ENCODE results near the gene TIA1.
"Not testable (repeated sequence)": the region's sequence is repeated elsewhere in the genome, so short reads cannot be mapped to it uniquely, and the experiment has no call there.

The TIA1 gene

DNA sequence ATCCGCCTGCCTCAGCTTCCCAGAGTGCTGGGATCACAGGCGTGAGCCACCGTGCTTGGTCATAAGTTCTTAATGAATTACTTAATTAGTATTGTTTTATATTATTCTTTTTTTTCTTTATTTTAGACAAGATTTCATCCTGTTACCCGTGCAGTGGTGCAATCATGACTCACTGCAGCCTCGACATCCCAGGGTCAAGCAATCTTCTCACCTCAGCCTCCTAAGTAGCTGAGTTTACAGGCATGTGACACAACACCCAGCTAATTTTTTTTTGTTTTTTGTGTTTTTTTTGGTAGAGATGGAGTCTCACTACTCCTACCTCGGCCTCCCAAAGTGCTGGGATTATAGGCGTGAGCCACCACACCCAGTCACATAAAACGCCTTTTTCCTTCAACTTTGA lies 74.9 kb downstream of the TIA1 start:
- H3K4me3 ChIP-seq (ENCODE audit: insufficient read depth, low read length, poor library complexity, severe bottlenecking): no peak overlapping the region
- peaks cover 11% of the 10 kb centered on the region; the same call in 1 of the 2 replicates for H3K36me3 ChIP-seq (ENCODE audit: low read length)
- no peaks in the 10 kb centered on the region for H3K9me3 ChIP-seq (ENCODE audit: insufficient read depth, low read length)
- no peak overlapping the region for H3K9ac ChIP-seq (ENCODE audit: low read length)
- H3K9me2 ChIP-seq (replicated peaks; ENCODE audit: insufficient read depth, low read length): no peaks in the 10 kb centered on the region
- no peaks in the 10 kb centered on the region for H3K27me3 ChIP-seq (ENCODE audit: low read length)
- no peak overlapping the region for H3K27ac ChIP-seq (ENCODE audit: low read depth, low read length)
- H3K79me2 ChIP-seq (ENCODE audit: insufficient read depth, low read length): no peaks in the 10 kb centered on the region
- H2AFZ ChIP-seq (ENCODE audit: low read depth, low read length, severe bottlenecking): no peak overlapping the region
- H4K20me1 ChIP-seq (ENCODE audit: low read depth, low read length): no peaks in the 10 kb centered on the region
- H3K4me2 ChIP-seq (ENCODE audit: low read depth, low read length, poor library complexity, severe bottlenecking): no peak overlapping the region
- H3F3A ChIP-seq (ENCODE audit: insufficient read depth): no peaks in the 10 kb centered on the region; the same call in 1 of the 2 replicates
- TF ChIP-seq, protein P1, sequence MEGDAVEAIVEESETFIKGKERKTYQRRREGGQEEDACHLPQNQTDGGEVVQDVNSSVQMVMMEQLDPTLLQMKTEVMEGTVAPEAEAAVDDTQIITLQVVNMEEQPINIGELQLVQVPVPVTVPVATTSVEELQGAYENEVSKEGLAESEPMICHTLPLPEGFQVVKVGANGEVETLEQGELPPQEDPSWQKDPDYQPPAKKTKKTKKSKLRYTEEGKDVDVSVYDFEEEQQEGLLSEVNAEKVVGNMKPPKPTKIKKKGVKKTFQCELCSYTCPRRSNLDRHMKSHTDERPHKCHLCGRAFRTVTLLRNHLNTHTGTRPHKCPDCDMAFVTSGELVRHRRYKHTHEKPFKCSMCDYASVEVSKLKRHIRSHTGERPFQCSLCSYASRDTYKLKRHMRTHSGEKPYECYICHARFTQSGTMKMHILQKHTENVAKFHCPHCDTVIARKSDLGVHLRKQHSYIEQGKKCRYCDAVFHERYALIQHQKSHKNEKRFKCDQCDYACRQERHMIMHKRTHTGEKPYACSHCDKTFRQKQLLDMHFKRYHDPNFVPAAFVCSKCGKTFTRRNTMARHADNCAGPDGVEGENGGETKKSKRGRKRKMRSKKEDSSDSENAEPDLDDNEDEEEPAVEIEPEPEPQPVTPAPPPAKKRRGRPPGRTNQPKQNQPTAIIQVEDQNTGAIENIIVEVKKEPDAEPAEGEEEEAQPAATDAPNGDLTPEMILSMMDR (IDR thresholded peaks at IDR 0.05; ENCODE audit: insufficient read depth, low read length, poor library complexity, severe bottlenecking): no peak
- TF ChIP-seq EZH2phosphoT487 (conservative IDR thresholded peaks at IDR 0.05; ENCODE audit: low read length): no peak

DNA sequence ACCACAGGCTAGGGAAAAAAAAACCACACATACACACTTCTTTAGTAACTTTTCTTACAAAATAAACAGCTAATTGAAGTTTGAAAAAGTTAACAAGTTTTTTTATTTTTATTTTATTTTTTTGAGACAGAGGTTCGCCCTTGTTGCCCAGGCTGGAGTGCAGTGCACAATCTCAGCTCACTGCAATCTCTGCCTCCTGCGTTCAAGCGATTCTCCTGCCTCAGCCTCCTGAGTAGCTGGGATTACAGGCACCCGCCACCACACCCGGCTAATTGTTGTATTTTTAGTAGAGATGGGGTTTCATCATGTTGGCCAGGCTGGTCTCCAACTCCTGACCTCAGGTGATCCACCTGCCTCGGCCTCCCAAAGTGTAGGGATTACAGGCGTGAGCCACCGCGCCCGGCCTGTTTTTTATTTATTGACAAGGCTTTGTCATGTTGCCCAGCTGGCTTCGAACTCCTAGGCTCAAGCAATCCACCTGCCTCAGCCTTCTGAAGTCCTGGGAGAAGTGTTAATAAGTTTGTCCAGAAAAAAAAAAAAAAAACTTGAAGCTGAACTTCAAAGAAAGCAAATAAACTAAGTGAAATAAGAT lies 78.7 kb downstream of the TIA1 start:
- not testable (repeated sequence) for H3F3A ChIP-seq (ENCODE audit: insufficient read depth); H3K4me2 ChIP-seq (ENCODE audit: low read depth, low read length, poor library complexity, severe bottlenecking); H3K4me3 ChIP-seq (ENCODE audit: insufficient read depth, low read length, poor library complexity, severe bottlenecking); H3K9me2 ChIP-seq (replicated peaks; ENCODE audit: insufficient read depth, low read length); H3K79me2 ChIP-seq (ENCODE audit: insufficient read depth, low read length); H3K36me3 ChIP-seq (ENCODE audit: low read length); H3K9me3 ChIP-seq (ENCODE audit: insufficient read depth, low read length); H2AFZ ChIP-seq (ENCODE audit: low read depth, low read length, severe bottlenecking); H3K27ac ChIP-seq (ENCODE audit: low read depth, low read length); H4K20me1 ChIP-seq (ENCODE audit: low read depth, low read length); H3K27me3 ChIP-seq (ENCODE audit: low read length); H3K9ac ChIP-seq (ENCODE audit: low read length)

DNA sequence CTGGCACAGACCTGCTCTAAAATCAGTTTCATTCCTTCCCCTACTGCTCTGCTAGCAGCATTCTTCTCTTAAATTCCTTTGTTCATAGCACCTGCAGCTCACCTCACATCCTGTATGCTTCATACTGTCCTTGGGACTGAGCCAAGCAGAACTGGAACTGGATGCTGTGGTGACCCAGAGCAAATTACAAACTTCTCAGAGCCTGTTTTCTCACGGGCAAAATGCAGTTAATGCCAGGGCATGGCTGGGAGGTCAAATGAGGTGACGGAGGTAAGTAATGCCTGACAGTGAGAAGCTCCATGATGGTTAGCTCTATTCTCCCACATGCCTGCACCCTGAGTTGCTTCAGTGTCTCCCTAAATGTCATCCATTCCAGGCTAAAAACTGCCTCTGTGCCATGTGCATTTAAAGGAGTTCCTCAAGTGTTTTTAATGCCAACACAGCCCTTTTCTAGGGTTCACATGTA lies 87.3 kb downstream of the TIA1 start:
- peaks cover 7% of the 10 kb centered on the region; the same call in 1 of the 2 replicates for H3K36me3 ChIP-seq (ENCODE audit: low read length)
- H4K20me1 ChIP-seq (ENCODE audit: low read depth, low read length): no peaks in the 10 kb centered on the region
- H3K9me3 ChIP-seq (ENCODE audit: insufficient read depth, low read length): no peaks in the 10 kb centered on the region
- H3K27me3 ChIP-seq (ENCODE audit: low read length): no peaks in the 10 kb centered on the region
- no peak overlapping the region for H3K27ac ChIP-seq (ENCODE audit: low read depth, low read length)
- no peaks in the 10 kb centered on the region for H3K79me2 ChIP-seq (ENCODE audit: insufficient read depth, low read length)
- H3K4me3 ChIP-seq (ENCODE audit: insufficient read depth, low read length, poor library complexity, severe bottlenecking): no peak overlapping the region
- no peak overlapping the region for H2AFZ ChIP-seq (ENCODE audit: low read depth, low read length, severe bottlenecking)
- H3F3A ChIP-seq (ENCODE audit: insufficient read depth): peaks cover 5% of the 10 kb centered on the region; the same call in 1 of the 2 replicates
- no peak for TF ChIP-seq EZH2phosphoT487 (conservative IDR thresholded peaks at IDR 0.05; ENCODE audit: low read length)
- TF ChIP-seq, protein P1 (IDR thresholded peaks at IDR 0.05; ENCODE audit: insufficient read depth, low read length, poor library complexity, severe bottlenecking): no peak
- no peak overlapping the region for H3K4me2 ChIP-seq (ENCODE audit: low read depth, low read length, poor library complexity, severe bottlenecking)
- no peaks in the 10 kb centered on the region for H3K9me2 ChIP-seq (replicated peaks; ENCODE audit: insufficient read depth, low read length)
- no peak overlapping the region for H3K9ac ChIP-seq (ENCODE audit: low read length)

DNA sequence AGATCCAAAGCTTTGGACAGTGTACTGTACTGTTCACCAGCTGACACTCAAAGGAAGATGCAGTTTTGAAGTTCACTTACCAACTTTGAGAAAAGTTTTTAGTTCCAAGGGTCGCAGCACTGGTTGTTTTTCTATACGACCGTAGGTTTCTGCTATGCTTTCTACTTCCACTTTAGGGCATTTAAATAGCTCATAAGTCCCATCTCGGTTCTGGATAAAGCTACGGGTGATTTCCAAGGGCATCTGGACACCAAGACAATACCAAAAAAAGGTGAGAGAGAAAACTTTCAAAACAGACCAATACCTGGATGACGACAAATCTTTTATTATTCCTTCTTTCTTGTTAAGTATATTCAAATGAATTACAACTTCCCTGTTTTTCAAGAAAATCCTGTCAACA lies 87.9 kb downstream of the TIA1 start:
- TF ChIP-seq, protein P1 (IDR thresholded peaks at IDR 0.05; ENCODE audit: insufficient read depth, low read length, poor library complexity, severe bottlenecking): no peak
- TF ChIP-seq EZH2phosphoT487 (conservative IDR thresholded peaks at IDR 0.05; ENCODE audit: low read length): no peak
- Histone ChIP-seq H3K4me3 (ENCODE audit: insufficient read depth, low read length, poor library complexity, severe bottlenecking) (no peak overlapping the region), H3F3A (ENCODE audit: insufficient read depth) (peaks cover 5% of the 10 kb centered on the region; the same call in 1 of the 2 replicates), H3K27me3 (ENCODE audit: low read length) (no peaks in the 10 kb centered on the region), H3K4me2 (ENCODE audit: low read depth, low read length, poor library complexity, severe bottlenecking) (no peak overlapping the region), H3K9me2 (replicated peaks; ENCODE audit: insufficient read depth, low read length) (no peaks in the 10 kb centered on the region), H4K20me1 (ENCODE audit: low read depth, low read length) (no peaks in the 10 kb centered on the region), H3K36me3 (ENCODE audit: low read length) (peaks cover 7% of the 10 kb centered on the region; the same call in 1 of the 2 replicates), H3K9ac (ENCODE audit: low read length) (no peak overlapping the region), H3K27ac (ENCODE audit: low read depth, low read length) (no peak overlapping the region), H2AFZ (ENCODE audit: low read depth, low read length, severe bottlenecking) (no peak overlapping the region), H3K79me2 (ENCODE audit: insufficient read depth, low read length) (no peaks in the 10 kb centered on the region), H3K9me3 (ENCODE audit: insufficient read depth, low read length) (no peaks in the 10 kb centered on the region)
